HepG2 (cell line): ENCODE results near the gene CLPTM1. TPM values are rescaled to one million over a fixed set of nuclear protein-coding genes. Genes with fewer than 3 reads are reported as not detected.

Experiments
- ATAD3A ChIP-seq: sonication (generic); formaldehyde crosslinking; IDR thresholded peaks from 2 replicates; pipeline ENCODE4 v1.4.0; 2020; ENCODE audit warnings: missing genetic modification reagents
- BATF2 ChIP-seq: sonication (generic); formaldehyde crosslinking; IDR thresholded peaks from 2 replicates; pipeline ENCODE4 v1.8.0; 2022; ENCODE audit warnings: mild to moderate bottlenecking, missing genetic modification reagents, moderate library complexity
- CBFB ChIP-seq: sonication (generic); formaldehyde crosslinking; IDR thresholded peaks from 2 replicates; pipeline ENCODE4 v1.4.0; 2020; ENCODE audit warnings: missing genetic modification reagents
- ELF1 ChIP-seq: sonication (generic); formaldehyde crosslinking; IDR thresholded peaks from 2 replicates; pipeline ENCODE4 v1.4.0; 2020; ENCODE audit warnings: missing genetic modification reagents
- HMG20A ChIP-seq: IDR thresholded peaks from 2 replicates; pipeline ENCODE4 v1.6.1; 2016; ENCODE audit warnings: borderline replicate concordance
- HNF1B ChIP-seq: sonication (generic); formaldehyde crosslinking; IDR thresholded peaks from 2 replicates; pipeline ENCODE4 v1.5.1; 2020; ENCODE audit warnings: mild to moderate bottlenecking, moderate library complexity, missing genetic modification reagents
- IKZF5 ChIP-seq: IDR thresholded peaks from 2 replicates; pipeline ENCODE4 v1.6.1; 2018; ENCODE audit warnings: missing genetic modification reagents, mild to moderate bottlenecking, missing compliant biosample characterization
- KLF13 ChIP-seq: sonication (generic); formaldehyde crosslinking; IDR thresholded peaks from 2 replicates; pipeline ENCODE4 v1.4.0; 2020; ENCODE audit warnings: mild to moderate bottlenecking, missing genetic modification reagents
- LRRFIP1 ChIP-seq: sonication (generic); formaldehyde crosslinking; conservative IDR thresholded peaks from 2 replicates; pipeline ENCODE4 v1.4.0; 2020; ENCODE audit warnings: missing genetic modification reagents
- PHF8 ChIP-seq: sonication (generic); formaldehyde crosslinking; IDR thresholded peaks from 2 replicates; pipeline ENCODE4 v1.5.0; 2020; ENCODE audit warnings: missing genetic modification reagents
- SRF ChIP-seq: IDR thresholded peaks from 2 replicates; pipeline ENCODE4 v1.6.1; 2011; ENCODE audit warnings: mild to moderate bottlenecking, low read depth, low read length, moderate library complexity
- TBL1XR1 ChIP-seq: fragments of 150-350 bp; IDR thresholded peaks from 2 replicates; pipeline ENCODE4 v1.6.1; 2014; ENCODE audit warnings: borderline replicate concordance, low read length; ENCODE audit not compliant: partially characterized antibody
- TP53 ChIP-seq: sonication (generic); formaldehyde crosslinking; conservative IDR thresholded peaks from 2 replicates; pipeline ENCODE4 v1.4.0; 2020; ENCODE audit warnings: missing genetic modification reagents
- WIZ ChIP-seq: sonication (generic); formaldehyde crosslinking; IDR thresholded peaks from 2 replicates; pipeline ENCODE4 v1.5.1; 2020; ENCODE audit warnings: mild to moderate bottlenecking, missing genetic modification reagents
- XBP1 ChIP-seq: sonication (generic); formaldehyde crosslinking; IDR thresholded peaks from 2 replicates; pipeline ENCODE4 v1.5.0; 2020; ENCODE audit warnings: missing genetic modification reagents
- ZBTB3 ChIP-seq: sonication (generic); formaldehyde crosslinking; IDR thresholded peaks from 2 replicates; pipeline ENCODE4 v1.4.0; 2020; ENCODE audit warnings: low read depth, mild to moderate bottlenecking, moderate library complexity, missing genetic modification reagents, borderline replicate concordance
- ZNF138 ChIP-seq: sonication (generic); formaldehyde crosslinking; IDR thresholded peaks from 2 replicates; pipeline ENCODE4 v1.5.0; 2020; ENCODE audit warnings: mild to moderate bottlenecking, low read depth, missing genetic modification reagents
- ZNF567 ChIP-seq: sonication (generic); formaldehyde crosslinking; IDR thresholded peaks from 2 replicates; pipeline ENCODE4 v1.8.1; 2023; ENCODE audit warnings: mild to moderate bottlenecking, missing genetic modification reagents, borderline replicate concordance
- ZNF569 ChIP-seq: sonication (generic); formaldehyde crosslinking; IDR thresholded peaks from 2 replicates; pipeline ENCODE4 v1.5.0; 2020; ENCODE audit warnings: mild to moderate bottlenecking, missing genetic modification reagents, moderate library complexity, borderline replicate concordance
- ZNF740 ChIP-seq: sonication (generic); formaldehyde crosslinking; IDR thresholded peaks from 2 replicates; pipeline ENCODE4 v1.4.0; 2020; ENCODE audit warnings: missing genetic modification reagents
- ZNF784 ChIP-seq: sonication (generic); formaldehyde crosslinking; IDR thresholded peaks from 2 replicates; pipeline ENCODE4 v1.5.1; 2020; ENCODE audit warnings: missing genetic modification reagents, mild to moderate bottlenecking, borderline replicate concordance
- polyA plus RNA-seq, 8 experiments: library from polyadenylated mRNA; depleted of rRNA in 3 of 8; stranded (reverse) in 7 of 8; unstranded in 1 of 8; fragments of >200 nt; fragmentation: Illumina TruSeq in 4 of 8; extraction: Trizol in 4 of 8; gene quantifications; 2 replicates each; pipeline versions ENCODE4 v1.2.1 to v1.2.3, GENCODE V29; 2011 to 2016; ENCODE audit warnings: low read depth in 4 of 8, missing spikeins in 1 of 8, mixed read lengths in 1 of 8; ENCODE audit not compliant: insufficient read depth in 1 of 8
- total RNA-seq, 5 experiments: library from RNA; depleted of rRNA; stranded (reverse); fragments of >200 nt; fragmentation: Illumina TruSeq; extraction: Trizol; gene quantifications; 2 replicates each; pipeline ENCODE4 v1.2.3, GENCODE V29; 2016; ENCODE audit warnings: low read depth in 1 of 5

CLPTM1 gene
- total and polyA plus RNA-seq, 2 of the 13 experiments (the other 11 are each of a cell fraction or from before 2014, with no cell fraction given) = 34.9 to 42.8 TPM

- TF ChIP-seq IKZF5 (CRISPR knock-in tag) (peak; percentile 63; the same call in 1 of the 2 replicates), TBL1XR1 (peak; percentile 20), SRF (0 out of 2 replicates have a peak, but pooled peaks have one; percentile 34), PHF8 (CRISPR knock-in tag) (peak; percentile 71; the same call in 1 of the 2 replicates), HMG20A (CRISPR knock-in tag) (no peak), KLF13 (CRISPR knock-in tag) (0 out of 2 replicates have a peak, but pooled peaks have one; percentile 11), TP53 (CRISPR knock-in tag) (0 out of 2 replicates have a peak, but pooled peaks have one; percentile 46), ZNF138 (CRISPR knock-in tag) (no peak), CBFB (CRISPR knock-in tag) (no peak), ZBTB3 (CRISPR knock-in tag) (0 out of 2 replicates have a peak, but pooled peaks have one; percentile 18), ZNF740 (CRISPR knock-in tag) (no peak), BATF2 (no peak), LRRFIP1 (CRISPR knock-in tag) (no peak), ZNF569 (CRISPR knock-in tag) (no peak), ZNF784 (CRISPR knock-in tag) (0 out of 2 replicates have a peak, but pooled peaks have one; percentile 51), HNF1B (CRISPR knock-in tag) (peak; percentile 90), WIZ (no peak), ATAD3A (CRISPR knock-in tag) (no peak), XBP1 (no peak), ELF1 (CRISPR knock-in tag) (peak; percentile 95), ZNF567 (CRISPR knock-in tag) (no peak)
Measured at GRCh38 chr19:44954649-44955504, at the start of gene CLPTM1 (continued).
